H9 (cell line): ENCODE results near the gene ARMC9. TPM values are rescaled to one million over a fixed set of nuclear protein-coding genes. Genes with fewer than 3 reads are reported as not detected.
A peak's percentile ranks its signal among the peaks of the same experiment; 100 is the strongest.

Experiments used
- DNase-seq: peaks from one replicate; pipeline ENCODE4 v3.0.0-alpha.2; 2017
- H2AFZ ChIP-seq: one replicate; pipeline ENCODE4 v1.6.1; 2013; ENCODE audit warnings: mild to moderate bottlenecking, low read length, control low read depth, moderate library complexity
- H2AK5ac ChIP-seq: 2 replicates; pipeline ENCODE4 v1.6.1; 2013; ENCODE audit warnings: low read length, control low read depth, mixed read lengths; ENCODE audit not compliant: insufficient read length
- H2BK120ac ChIP-seq: one replicate; pipeline ENCODE4 v1.6.1; 2013; ENCODE audit warnings: low read depth, mild to moderate bottlenecking, low read length, control low read depth, inconsistent platforms; ENCODE audit not compliant: poor library complexity, severe bottlenecking
- H2BK12ac ChIP-seq: 2 replicates; pipeline ENCODE4 v1.6.1; 2013; ENCODE audit warnings: low read length, control low read depth, mixed read lengths, low read depth; ENCODE audit not compliant: insufficient read length
- H2BK15ac ChIP-seq: 2 replicates; pipeline ENCODE4 v1.6.1; 2013; ENCODE audit warnings: low read depth, low read length, control low read depth
- H2BK20ac ChIP-seq: one replicate; pipeline ENCODE4 v1.6.1; 2013; ENCODE audit warnings: low read depth, mild to moderate bottlenecking, low read length, control low read depth, inconsistent platforms; ENCODE audit not compliant: poor library complexity, severe bottlenecking
- H2BK5ac ChIP-seq: 2 replicates; pipeline ENCODE4 v1.6.1; 2013; ENCODE audit warnings: low read length, control low read depth, mixed read lengths; ENCODE audit not compliant: insufficient read length
- H3K14ac ChIP-seq: 2 replicates; pipeline ENCODE4 v1.6.1; 2013; ENCODE audit warnings: low read length, control low read depth; ENCODE audit not compliant: insufficient read depth
- H3K18ac ChIP-seq: 2 replicates; pipeline ENCODE4 v1.6.1; 2013; ENCODE audit warnings: low read depth, mild to moderate bottlenecking, mixed read lengths, low read length, control low read depth; ENCODE audit not compliant: insufficient read length
- H3K23ac ChIP-seq: 2 replicates; pipeline ENCODE4 v1.6.1; 2013; ENCODE audit warnings: low read length, control low read depth, mixed read lengths, low read depth; ENCODE audit not compliant: insufficient read length
- H3K23me2 ChIP-seq: 2 replicates; pipeline ENCODE4 v1.6.1; 2013; ENCODE audit warnings: low read depth, mild to moderate bottlenecking, mixed read lengths, low read length, control low read depth; ENCODE audit not compliant: insufficient read length, poor library complexity, severe bottlenecking
- H3K27ac ChIP-seq: 2 replicates; pipeline ENCODE4 v1.5.1; 2013; ENCODE audit warnings: low read length, control low read depth, mixed read lengths, low read depth; ENCODE audit not compliant: insufficient read length
- H3K27me3 ChIP-seq: 2 replicates; pipeline ENCODE4 v1.6.1; 2013; ENCODE audit warnings: low read length, control low read depth, inconsistent platforms; ENCODE audit not compliant: insufficient read depth
- H3K4ac ChIP-seq: 2 replicates; pipeline ENCODE4 v1.6.1; 2013; ENCODE audit warnings: low read depth, mild to moderate bottlenecking, control low read depth, inconsistent platforms, low read length, moderate library complexity
- H3K4me1 ChIP-seq: 2 replicates; pipeline ENCODE4 v1.6.1; 2013; ENCODE audit warnings: low read length, control low read depth, inconsistent platforms; ENCODE audit not compliant: insufficient read depth
- H3K4me2 ChIP-seq: 2 replicates; pipeline ENCODE4 v1.6.1; 2013; ENCODE audit warnings: low read length, control low read depth, mixed read lengths; ENCODE audit not compliant: insufficient read length, insufficient read depth
- H3K56ac ChIP-seq: 2 replicates; pipeline ENCODE4 v1.6.1; 2013; ENCODE audit warnings: low read depth, mild to moderate bottlenecking, mixed read lengths, low read length, control low read depth; ENCODE audit not compliant: insufficient read length
- H3K79me1 ChIP-seq: 2 replicates; pipeline ENCODE4 v1.6.1; 2013; ENCODE audit warnings: low read depth, mild to moderate bottlenecking, moderate library complexity, low read length, control low read depth, inconsistent platforms; ENCODE audit not compliant: insufficient read depth, poor library complexity, severe bottlenecking
- H3K79me2 ChIP-seq: 2 replicates; pipeline ENCODE4 v1.6.1; 2013; ENCODE audit warnings: low read length, control low read depth, inconsistent platforms; ENCODE audit not compliant: insufficient read depth
- H3K9ac ChIP-seq: 2 replicates; pipeline ENCODE4 v1.6.1; 2013; ENCODE audit warnings: low read length, control low read depth, mixed read lengths; ENCODE audit not compliant: insufficient read length; ENCODE audit errors: extremely low read depth
- H3K9me3 ChIP-seq: one replicate; pipeline ENCODE4 v1.6.1; 2013; ENCODE audit warnings: low read depth, low read length, inconsistent platforms; ENCODE audit not compliant: control insufficient read depth
- H3T11ph ChIP-seq: one replicate; pipeline ENCODE4 v1.6.1; 2013; ENCODE audit warnings: mild to moderate bottlenecking, low read length, control low read depth, inconsistent platforms
- H4K20me1 ChIP-seq: one replicate; pipeline ENCODE4 v1.6.1; 2013; ENCODE audit not compliant: control insufficient read depth, insufficient read length, insufficient read depth
- H4K5ac ChIP-seq: 2 replicates; pipeline ENCODE4 v1.6.1; 2013; ENCODE audit warnings: low read depth, mild to moderate bottlenecking, mixed read lengths, low read length, control low read depth; ENCODE audit not compliant: insufficient read length
- H4K8ac ChIP-seq: replicated peaks from 2 replicates; pipeline ENCODE4 v1.6.1; 2013; ENCODE audit warnings: low read length, control low read depth, mixed read lengths, low read depth; ENCODE audit not compliant: insufficient read length
- H4K91ac ChIP-seq: 2 replicates; pipeline ENCODE4 v1.6.1; 2013; ENCODE audit warnings: low read depth, mild to moderate bottlenecking, moderate library complexity, mixed read lengths, low read length, control low read depth; ENCODE audit not compliant: insufficient read length
- H3K27ac Mint-ChIP-seq, 3 experiments: 2 replicates in 2 of 3; 3 replicates in 1 of 3; pipeline ENCODE4 v1.8.0; 2020 to 2021; ENCODE audit warnings: mixed read lengths in 3 of 3, mild to moderate bottlenecking in 1 of 3, moderate library complexity in 1 of 3
- H3K27me3 Mint-ChIP-seq: 2 replicates; pipeline ENCODE4 v1.8.0; 2021; ENCODE audit warnings: low read depth, mild to moderate bottlenecking, moderate library complexity, mixed read lengths
- H3K36me3 Mint-ChIP-seq, 3 experiments: 2 replicates in 2 of 3; 3 replicates in 1 of 3; pipeline ENCODE4 v1.8.0; 2020 to 2021; ENCODE audit warnings: low read depth in 3 of 3, mixed read lengths in 3 of 3; ENCODE audit not compliant: insufficient read depth in 1 of 3
- H3K4me1 Mint-ChIP-seq, 2 experiments: 2 replicates each; pipeline ENCODE4 v1.8.0; 2020; ENCODE audit warnings: mixed read lengths in 2 of 2
- H3K4me3 Mint-ChIP-seq, 2 experiments: 2 replicates in 1 of 2; 3 replicates in 1 of 2; pipeline ENCODE4 v1.8.0; 2020 to 2021; ENCODE audit warnings: mild to moderate bottlenecking in 2 of 2, mixed read lengths in 2 of 2, moderate library complexity in 1 of 2
- H3K9me3 Mint-ChIP-seq, 2 experiments: 2 replicates in 1 of 2; 3 replicates in 1 of 2; pipeline ENCODE4 v1.8.0; 2020; ENCODE audit warnings: mild to moderate bottlenecking in 2 of 2, mixed read lengths in 2 of 2, moderate library complexity in 1 of 2
- WGBS: extraction: QIAGEN DNeasy Blood & Tissue Kit; methylation state at CpG from one replicate; pipeline ENCODE4 v1.1.7; 2013; ENCODE audit warnings: missing lambda C conversion rate, low lambda C conversion rate, mixed read lengths; ENCODE audit not compliant: insufficient read length; ENCODE audit errors: extremely low coverage; 5-methylcytosine and 5-hydroxymethylcytosine counted together
- total RNA-seq: library from RNA; stranded (reverse); gene quantifications from 2 replicates; pipeline ENCODE4 v1.2.1, GENCODE V29; 2021
- TF ChIP-seq, protein P1 (sequence below): fragments of 200-600 bp; sonication (generic); conservative IDR thresholded peaks from 3 replicates; pipeline ENCODE4 v1.8.0; 2021; ENCODE audit warnings: antibody characterized with exemption, mild to moderate bottlenecking

ARMC9 gene
- total RNA-seq, 1 experiment from 2014 or later, result 37.6 TPM

DNA sequence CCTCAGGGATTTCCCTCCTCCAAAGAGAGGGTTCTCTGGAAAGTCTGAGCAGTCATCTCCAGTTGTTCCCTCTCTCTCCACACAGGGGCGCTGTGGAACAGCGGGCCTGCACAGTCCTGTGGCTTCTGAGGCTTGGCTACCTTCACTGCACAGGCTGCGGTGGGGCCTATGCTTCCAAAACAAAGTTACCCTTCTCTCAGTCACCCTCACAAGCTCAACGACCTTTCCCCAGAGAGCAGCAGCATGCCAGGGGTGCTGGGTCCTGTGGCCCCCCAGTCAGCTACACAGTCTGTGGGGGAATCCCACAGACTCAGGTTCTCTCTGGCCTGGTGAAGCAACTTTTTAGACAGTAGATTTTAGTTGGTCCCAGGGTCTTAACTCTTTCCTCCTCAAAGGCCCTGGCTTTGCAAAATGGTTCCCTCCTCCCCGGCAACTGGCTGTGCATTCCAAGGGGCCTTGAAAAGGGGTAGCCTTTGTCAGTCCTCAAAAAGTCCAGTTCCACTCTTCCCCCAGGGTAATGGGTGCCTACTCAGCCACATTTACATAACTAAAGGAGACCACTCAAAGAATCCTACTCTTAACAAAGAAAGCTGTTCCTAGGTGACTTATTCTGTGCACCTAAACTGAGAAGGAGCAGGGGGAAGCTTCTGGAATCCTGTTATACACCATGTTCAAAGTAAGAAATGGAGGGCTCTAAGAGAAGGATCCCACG is 212.0 kb downstream of the ARMC9 start:
- no peak overlapping the region for H2BK20ac ChIP-seq
- H3K27ac Mint-ChIP-seq, result peak overlapping the region; percentile 100
- H3K79me2 ChIP-seq, result no peaks in the 10 kb centered on the region
- H3T11ph ChIP-seq, result no peak overlapping the region
- peak overlapping the region; percentile 25 for H2BK12ac ChIP-seq
- no peak overlapping the region for H3K4ac ChIP-seq
- H2AFZ ChIP-seq, result no peak overlapping the region
- H2BK15ac ChIP-seq, result no peak overlapping the region
- no peak overlapping the region for H2AK5ac ChIP-seq
- H3K4me2 ChIP-seq, result peak overlapping the region; percentile 63
- no CpG with 5 or more reads among the region's 6 CpGs for WGBS
- H3K4me1 Mint-ChIP-seq, result peaks cover 57 to 63% of the 10 kb centered on the region in 2 experiments
- TF ChIP-seq, protein P1, sequence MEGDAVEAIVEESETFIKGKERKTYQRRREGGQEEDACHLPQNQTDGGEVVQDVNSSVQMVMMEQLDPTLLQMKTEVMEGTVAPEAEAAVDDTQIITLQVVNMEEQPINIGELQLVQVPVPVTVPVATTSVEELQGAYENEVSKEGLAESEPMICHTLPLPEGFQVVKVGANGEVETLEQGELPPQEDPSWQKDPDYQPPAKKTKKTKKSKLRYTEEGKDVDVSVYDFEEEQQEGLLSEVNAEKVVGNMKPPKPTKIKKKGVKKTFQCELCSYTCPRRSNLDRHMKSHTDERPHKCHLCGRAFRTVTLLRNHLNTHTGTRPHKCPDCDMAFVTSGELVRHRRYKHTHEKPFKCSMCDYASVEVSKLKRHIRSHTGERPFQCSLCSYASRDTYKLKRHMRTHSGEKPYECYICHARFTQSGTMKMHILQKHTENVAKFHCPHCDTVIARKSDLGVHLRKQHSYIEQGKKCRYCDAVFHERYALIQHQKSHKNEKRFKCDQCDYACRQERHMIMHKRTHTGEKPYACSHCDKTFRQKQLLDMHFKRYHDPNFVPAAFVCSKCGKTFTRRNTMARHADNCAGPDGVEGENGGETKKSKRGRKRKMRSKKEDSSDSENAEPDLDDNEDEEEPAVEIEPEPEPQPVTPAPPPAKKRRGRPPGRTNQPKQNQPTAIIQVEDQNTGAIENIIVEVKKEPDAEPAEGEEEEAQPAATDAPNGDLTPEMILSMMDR, result peak; percentile 94
- H3K56ac ChIP-seq, result no peak overlapping the region
- H3K9me3 Mint-ChIP-seq, result peaks cover 16 to 26% of the 10 kb centered on the region in 2 experiments
- peak; percentile 86 for DNase-seq
- H4K8ac ChIP-seq, result no peak overlapping the region
- H3K36me3 Mint-ChIP-seq, result peaks cover 3 to 12% (median 7%) of the 10 kb centered on the region in 3 experiments; a peak in 5 of 7 replicates
- H3K9me3 ChIP-seq, result no peaks in the 10 kb centered on the region
- peak overlapping the region; percentile 87 for H3K18ac ChIP-seq
- peak overlapping the region; percentile 55; the same call in 1 of the 2 replicates for H3K14ac ChIP-seq
- peaks cover 9% of the 10 kb centered on the region for H3K23me2 ChIP-seq
- H2BK120ac ChIP-seq, result no peak overlapping the region
- H3K4me1 ChIP-seq, result peaks cover 9% of the 10 kb centered on the region; the same call in 1 of the 2 replicates
- peak overlapping the region; percentile 62 to 77; a peak in 4 of 5 replicates for H3K4me3 Mint-ChIP-seq
- H3K27me3 Mint-ChIP-seq, result no peaks in the 10 kb centered on the region; the same call in 1 of the 2 replicates
- no peaks in the 10 kb centered on the region for H3K27me3 ChIP-seq
- peak overlapping the region; percentile 68 for H3K27ac ChIP-seq
- no peaks in the 10 kb centered on the region for H3K79me1 ChIP-seq
- no peak overlapping the region for H2BK5ac ChIP-seq
- no peak overlapping the region for H4K91ac ChIP-seq
- H4K20me1 ChIP-seq, result no peaks in the 10 kb centered on the region
- H3K9ac ChIP-seq, result no peak overlapping the region
- H3K23ac ChIP-seq, result no peak overlapping the region
- H4K5ac ChIP-seq, result no peak overlapping the region
